ENCODE results near the gene MFSD2B.

Gene MFSD2B

GRCh38 chr2:24009680-24010476, at the start of gene MFSD2B:
MFSD2B (plus strand) TSS chr2:24010085; CDS start chr2:24010097, 12 bp downstream.
- in situ Hi-C loops (cut with HindIII; ENCODE audit: low pct_unique_long_range_greater_than_20kb, low sequenced_read_pairs), result no loop called here
- no peak for TF ChIP-seq JUND (IDR thresholded peaks at IDR 0.05; ENCODE audit: low read depth)
- no peak for DNase-seq (ENCODE audit: low read depth in 1 of 2, low spot score in 1 of 2)

GRCh38 chr2:23967846-23968245, 42.0 kb upstream of the MFSD2B start:
- in situ Hi-C loops (cut with HindIII; ENCODE audit: low pct_unique_long_range_greater_than_20kb, low sequenced_read_pairs), result no loop called here
- DNase-seq (ENCODE audit: low read depth in 1 of 2, low spot score in 1 of 2), result no peak
- TF ChIP-seq JUND (IDR thresholded peaks at IDR 0.05; ENCODE audit: low read depth), result no peak

GRCh38 chr2:23976883-23977282, 33.0 kb upstream of the MFSD2B start:
- in situ Hi-C loops (cut with HindIII; ENCODE audit: low pct_unique_long_range_greater_than_20kb, low sequenced_read_pairs), result no loop called here
- TF ChIP-seq JUND (IDR thresholded peaks at IDR 0.05; ENCODE audit: low read depth), result no peak
- DNase-seq (ENCODE audit: low read depth in 1 of 2, low spot score in 1 of 2), result no peak

- no peak for TF ChIP-seq JUND (IDR thresholded peaks at IDR 0.05; ENCODE audit: low read depth)
- in situ Hi-C loops (cut with HindIII; ENCODE audit: low pct_unique_long_range_greater_than_20kb, low sequenced_read_pairs), result no loop called here
- DNase-seq (ENCODE audit: low read depth in 1 of 2, low spot score in 1 of 2), result peak in 1 of 2 experiments; percentile 48
Measured at GRCh38 chr2:23988371-23988770, 21.5 kb upstream of the MFSD2B start.

- no peak for DNase-seq (ENCODE audit: low read depth in 1 of 2, low spot score in 1 of 2)
- in situ Hi-C loops (cut with HindIII; ENCODE audit: low pct_unique_long_range_greater_than_20kb, low sequenced_read_pairs), result no loop called here
- TF ChIP-seq JUND (IDR thresholded peaks at IDR 0.05; ENCODE audit: low read depth), result no peak
Measured at GRCh38 chr2:23992931-23993330, 17.0 kb upstream of the MFSD2B start.

GRCh38 chr2:23993736-23994269, 16.1 kb upstream of the MFSD2B start:
- TF ChIP-seq JUND (IDR thresholded peaks at IDR 0.05; ENCODE audit: low read depth), result no peak
- in situ Hi-C loops (cut with HindIII; ENCODE audit: low pct_unique_long_range_greater_than_20kb, low sequenced_read_pairs), result no loop called here
- no peak for DNase-seq (ENCODE audit: low read depth in 1 of 2, low spot score in 1 of 2)

GRCh38 chr2:23994567-23994966, 15.3 kb upstream of the MFSD2B start:
- DNase-seq (ENCODE audit: low read depth in 1 of 2, low spot score in 1 of 2), result no peak
- in situ Hi-C loops (cut with HindIII; ENCODE audit: low pct_unique_long_range_greater_than_20kb, low sequenced_read_pairs), result no loop called here
- no peak for TF ChIP-seq JUND (IDR thresholded peaks at IDR 0.05; ENCODE audit: low read depth)

GRCh38 chr2:24007693-24008092, 2.2 kb upstream of the MFSD2B start:
- TF ChIP-seq JUND (IDR thresholded peaks at IDR 0.05; ENCODE audit: low read depth), result no peak
- in situ Hi-C loops (cut with HindIII; ENCODE audit: low pct_unique_long_range_greater_than_20kb, low sequenced_read_pairs), result no loop called here

GRCh38 chr2:24008672-24009366, 1.1 kb upstream of the MFSD2B start:
- TF ChIP-seq JUND (IDR thresholded peaks at IDR 0.05; ENCODE audit: low read depth), result no peak
- in situ Hi-C loops (cut with HindIII; ENCODE audit: low pct_unique_long_range_greater_than_20kb, low sequenced_read_pairs), result no loop called here
- no peak for DNase-seq (ENCODE audit: low read depth in 1 of 2, low spot score in 1 of 2)

More at GRCh38 chr2:24007693-24008092, 2.2 kb upstream of the MFSD2B start:
- no peak for DNase-seq (ENCODE audit: low read depth in 1 of 2, low spot score in 1 of 2)

GRCh38 chr2:24009367-24009679, 562 bp upstream of the MFSD2B start:
- no peak for DNase-seq (ENCODE audit: low read depth in 1 of 2, low spot score in 1 of 2)
- no peak for TF ChIP-seq JUND (IDR thresholded peaks at IDR 0.05; ENCODE audit: low read depth)
- in situ Hi-C loops (cut with HindIII; ENCODE audit: low pct_unique_long_range_greater_than_20kb, low sequenced_read_pairs), result no loop called here

- in situ Hi-C loops (cut with HindIII; ENCODE audit: low pct_unique_long_range_greater_than_20kb, low sequenced_read_pairs), result no loop called here
- no peak for TF ChIP-seq JUND (IDR thresholded peaks at IDR 0.05; ENCODE audit: low read depth)
- no peak for DNase-seq (ENCODE audit: low read depth in 1 of 2, low spot score in 1 of 2)
Measured at GRCh38 chr2:24010477-24011249, 778 bp downstream of the MFSD2B start.

GRCh38 chr2:24011250-24012104, 1.6 kb downstream of the MFSD2B start:
- in situ Hi-C loops (cut with HindIII; ENCODE audit: low pct_unique_long_range_greater_than_20kb, low sequenced_read_pairs), result no loop called here
- no peak for TF ChIP-seq JUND (IDR thresholded peaks at IDR 0.05; ENCODE audit: low read depth)
- no peak for DNase-seq (ENCODE audit: low read depth in 1 of 2, low spot score in 1 of 2)

Measured in T47D (cell line).